HFF-Myc (cell line): ENCODE results near the gene DMD.

Experiments used
- DNase-seq: peaks from one replicate; pipeline ENCODE4 v3.0.0-alpha.2; 2011; ENCODE audit warnings: low read depth; ENCODE audit errors: extremely low read depth
- H3K4me3 ChIP-seq: replicated peaks from 2 replicates; pipeline ENCODE4 v1.5.1; 2011; ENCODE audit warnings: low read depth, mild to moderate bottlenecking, control low read depth, low read length
- TF ChIP-seq, protein P1 (sequence below): IDR thresholded peaks from 2 replicates; pipeline ENCODE4 v1.5.1; 2012; ENCODE audit warnings: mild to moderate bottlenecking, low read depth, low read length, control low read depth; ENCODE audit errors: missing control alignments

DMD gene

DNA sequence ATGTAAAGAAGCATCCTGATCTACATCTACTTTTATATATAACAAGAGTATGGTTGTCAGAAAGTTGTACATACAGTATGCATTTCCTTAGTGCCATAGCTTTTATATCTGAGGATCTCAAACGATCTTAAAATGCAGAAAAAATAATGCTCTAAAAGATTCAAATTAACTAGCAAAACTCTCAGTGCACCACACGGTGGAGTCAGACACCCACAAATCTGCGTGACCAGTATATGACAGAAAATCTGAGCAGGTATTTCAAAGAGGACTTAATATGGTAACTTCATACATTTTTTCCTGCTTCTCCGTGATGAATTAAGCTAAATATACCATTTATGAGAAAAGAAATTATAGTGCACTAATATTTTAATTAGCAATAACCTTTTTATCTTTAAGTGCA is 803.0 kb downstream of the DMD start:
- TF ChIP-seq, protein P1, sequence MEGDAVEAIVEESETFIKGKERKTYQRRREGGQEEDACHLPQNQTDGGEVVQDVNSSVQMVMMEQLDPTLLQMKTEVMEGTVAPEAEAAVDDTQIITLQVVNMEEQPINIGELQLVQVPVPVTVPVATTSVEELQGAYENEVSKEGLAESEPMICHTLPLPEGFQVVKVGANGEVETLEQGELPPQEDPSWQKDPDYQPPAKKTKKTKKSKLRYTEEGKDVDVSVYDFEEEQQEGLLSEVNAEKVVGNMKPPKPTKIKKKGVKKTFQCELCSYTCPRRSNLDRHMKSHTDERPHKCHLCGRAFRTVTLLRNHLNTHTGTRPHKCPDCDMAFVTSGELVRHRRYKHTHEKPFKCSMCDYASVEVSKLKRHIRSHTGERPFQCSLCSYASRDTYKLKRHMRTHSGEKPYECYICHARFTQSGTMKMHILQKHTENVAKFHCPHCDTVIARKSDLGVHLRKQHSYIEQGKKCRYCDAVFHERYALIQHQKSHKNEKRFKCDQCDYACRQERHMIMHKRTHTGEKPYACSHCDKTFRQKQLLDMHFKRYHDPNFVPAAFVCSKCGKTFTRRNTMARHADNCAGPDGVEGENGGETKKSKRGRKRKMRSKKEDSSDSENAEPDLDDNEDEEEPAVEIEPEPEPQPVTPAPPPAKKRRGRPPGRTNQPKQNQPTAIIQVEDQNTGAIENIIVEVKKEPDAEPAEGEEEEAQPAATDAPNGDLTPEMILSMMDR, result no peak
- no peak overlapping the region for H3K4me3 ChIP-seq
- no peak for DNase-seq

DNA sequence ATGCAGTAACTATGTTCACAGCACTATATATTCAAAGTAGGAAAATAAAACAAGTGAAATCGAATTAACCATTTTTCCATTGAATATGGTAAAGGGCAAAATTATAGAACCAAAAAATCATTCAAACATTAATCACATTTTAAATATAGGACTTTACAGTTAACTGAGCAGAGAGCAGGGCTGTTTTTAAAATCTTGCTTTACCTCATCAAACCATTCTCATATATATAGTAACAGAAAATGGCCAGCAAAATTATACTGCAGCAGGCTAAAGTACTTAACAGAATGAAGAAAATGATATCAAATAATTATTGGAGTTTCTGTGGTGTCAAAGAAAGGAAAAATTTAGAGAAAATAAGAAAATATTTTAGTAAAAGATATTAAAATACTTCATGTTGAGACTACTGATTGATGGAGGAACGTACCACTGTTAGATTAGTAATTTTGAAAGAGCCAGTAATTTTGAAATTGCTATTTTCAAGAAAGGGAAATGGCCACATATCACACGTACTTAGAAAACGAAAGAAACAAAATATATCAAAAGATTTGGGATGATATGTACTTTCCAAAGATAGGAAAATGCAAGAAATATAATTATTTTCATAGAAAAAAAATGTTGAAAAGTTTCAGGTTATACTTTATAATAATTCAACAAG is 813.7 kb downstream of the DMD start:
- DNase-seq, result no peak
- no peak overlapping the region for H3K4me3 ChIP-seq
- TF ChIP-seq, protein P1, result no peak

DNA sequence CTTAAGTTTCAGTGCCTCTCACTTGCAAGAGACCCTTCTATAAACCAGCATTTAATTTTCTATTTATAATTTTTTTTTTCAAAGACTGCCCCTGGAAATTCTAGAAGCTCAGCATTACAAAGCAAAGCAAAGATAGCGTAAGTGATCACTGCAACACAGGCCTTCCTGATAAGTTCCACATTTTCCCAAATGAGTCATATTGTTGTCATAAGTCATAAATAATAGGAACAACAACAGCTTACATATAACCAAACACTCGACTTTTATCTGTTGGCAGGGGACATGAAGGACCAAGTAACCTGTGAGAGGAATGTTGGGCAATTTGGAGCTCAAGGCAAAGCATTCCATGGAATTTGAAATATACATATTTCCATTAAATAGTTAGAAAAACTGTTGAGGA is 815.5 kb downstream of the DMD start:
- no peak overlapping the region for H3K4me3 ChIP-seq
- TF ChIP-seq, protein P1, result no peak
- DNase-seq, result no peak

DNA sequence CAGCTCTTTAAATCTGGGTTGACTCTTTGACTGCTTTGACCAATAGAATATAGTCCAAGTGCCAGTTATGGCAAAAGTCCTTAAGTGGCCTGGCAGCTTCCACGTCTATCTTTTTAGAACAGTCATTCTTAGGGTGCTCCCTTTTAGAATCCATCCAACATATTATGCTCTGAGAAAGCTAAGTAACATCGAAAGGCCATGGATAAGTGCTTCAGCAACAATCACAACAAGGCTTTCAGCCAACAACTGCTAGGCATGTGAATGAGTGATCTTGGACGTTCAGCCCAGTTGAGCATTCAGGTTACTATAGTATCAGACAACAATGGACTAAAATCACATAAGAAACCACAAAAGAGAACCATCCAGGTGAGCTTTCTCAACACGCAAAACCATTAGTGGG is 818.7 kb downstream of the DMD start:
- no peak overlapping the region for H3K4me3 ChIP-seq
- DNase-seq, result no peak
- TF ChIP-seq, protein P1, result no peak

DNA sequence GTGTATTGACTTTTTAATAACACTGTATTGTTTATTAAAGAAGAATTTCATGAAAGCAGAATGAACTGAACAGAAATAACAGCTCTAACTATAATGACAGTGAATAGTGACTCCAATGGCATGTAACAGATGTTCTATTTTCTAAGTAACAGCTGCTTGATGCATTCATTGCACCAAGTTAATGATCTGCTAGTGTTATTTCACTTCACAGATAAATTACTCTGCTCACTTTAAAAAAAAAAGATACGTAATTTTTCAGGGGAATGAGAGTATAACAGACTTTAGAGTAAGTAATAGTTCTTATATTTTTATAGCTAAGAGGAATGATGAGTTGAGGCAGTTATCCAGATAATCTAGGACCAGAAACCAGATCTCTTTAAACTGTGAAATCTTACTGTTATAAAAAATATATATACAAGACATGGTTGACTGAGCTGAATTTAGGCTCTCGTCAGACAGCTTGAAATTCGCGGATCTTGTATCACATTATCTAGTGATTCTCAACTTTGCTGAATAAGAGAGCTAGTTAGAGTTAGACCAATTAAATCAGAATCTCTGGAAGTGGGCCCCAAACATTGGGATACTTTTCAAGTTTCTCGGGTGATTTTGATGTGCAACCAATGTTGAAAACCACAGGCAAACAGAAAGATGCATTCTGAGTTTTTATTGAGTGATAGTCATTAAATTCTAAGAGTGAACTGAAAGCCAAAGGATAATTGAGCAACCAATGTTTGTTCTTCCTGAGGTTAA is 840.7 kb downstream of the DMD start:
- DNase-seq, result no peak
- no peak overlapping the region for H3K4me3 ChIP-seq
- TF ChIP-seq, protein P1, result no peak

DNA sequence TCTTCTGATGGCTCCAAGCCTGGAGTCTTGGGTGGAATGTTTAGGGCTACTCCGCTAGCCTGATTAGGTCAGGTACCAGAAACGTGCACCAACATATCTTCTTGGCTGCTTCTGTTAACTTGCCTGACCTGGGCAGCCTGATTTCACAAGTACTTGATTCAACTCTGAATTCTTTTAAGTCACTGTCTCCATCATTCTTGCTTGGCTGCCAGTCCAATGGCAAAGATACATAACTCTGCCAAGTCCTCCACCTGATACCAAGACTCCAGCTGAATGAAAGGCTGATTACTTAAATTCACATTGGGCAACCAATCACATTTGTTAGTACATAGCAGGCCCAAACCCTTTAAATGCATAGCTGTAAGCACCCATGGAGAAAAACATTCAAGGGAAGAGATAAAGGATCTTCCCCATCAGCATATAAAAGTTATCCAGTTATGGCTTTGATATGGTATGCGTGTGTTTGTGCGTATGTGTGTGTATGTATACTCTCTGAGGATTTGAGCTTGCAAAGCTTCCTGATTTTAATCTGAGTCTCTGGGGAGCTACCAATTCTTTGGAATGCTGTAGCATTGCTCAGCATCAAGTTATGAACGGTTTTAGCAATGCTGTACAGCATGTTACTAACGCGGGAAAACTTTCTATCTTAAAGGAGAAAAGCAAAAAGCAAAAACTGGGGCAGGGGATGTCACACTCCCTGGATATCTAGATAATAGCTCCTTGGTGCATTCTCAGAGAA is 917.2 kb downstream of the DMD start:
- TF ChIP-seq, protein P1, result no peak
- DNase-seq, result no peak
- no peak overlapping the region for H3K4me3 ChIP-seq
